ENCODE data around the gene ANXA6. TPM values are rescaled to one million over a fixed set of nuclear protein-coding genes. Genes with fewer than 3 reads are reported as not detected.

The ANXA6 gene
- total and polyA plus RNA-seq, 10 of the 15 experiments (the other 5 are each of a cell fraction or from before 2014, with no cell fraction given), result 44.0 to 571 (median 465) TPM

DNA sequence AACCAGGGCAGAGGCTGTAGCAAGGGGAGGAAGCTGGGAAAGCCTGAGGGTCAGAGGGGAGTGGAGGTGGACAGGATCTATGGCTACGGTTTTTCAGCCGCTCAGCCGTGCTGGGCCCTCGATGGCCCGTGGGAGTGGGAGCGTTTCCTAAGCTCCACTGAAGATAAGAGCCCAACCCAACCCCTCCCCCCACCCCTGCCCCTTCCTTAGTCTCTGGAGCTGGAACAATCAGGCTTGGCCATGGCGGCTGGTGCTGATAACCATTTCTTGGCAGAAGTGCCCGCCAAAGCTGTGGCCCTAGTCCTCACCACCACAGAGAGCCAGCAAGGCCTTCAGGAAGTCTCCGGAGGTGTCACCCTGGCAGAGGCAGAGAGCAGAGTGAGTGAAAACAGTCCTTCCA lies 56.4 kb downstream of the ANXA6 start:
- 82% methylated on average over 9 of the region's 9 CpGs for WGBS (ENCODE audit: insufficient coverage, insufficient replicate concordance, low lambda C conversion rate, missing lambda C conversion rate)
- peaks cover 42% of the 10 kb centered on the region for H3K4me1 ChIP-seq (ENCODE audit: control insufficient read depth, insufficient read depth, low read length)
- SMC1A ChIA-PET (ENCODE audit: uncharacterized antibody, unreplicated experiment), result interaction anchor here (0.9 to 2.1 kb wide), 3 partner anchors 14 to 64 kb away, joined by 3 to 8 read pairs (median 4); no protein-coding TSS in a partner anchor
- no TSS peak for BruUV-seq (replicated peaks)
- in situ Hi-C loops (cut with MboI), result no loop called here
- H3K9ac ChIP-seq (ENCODE audit: control insufficient read depth, insufficient read depth, low read length), result no peak overlapping the region
- no peaks in the 10 kb centered on the region for H3K27me3 ChIP-seq (replicated peaks in 1 of 2; ENCODE audit: control insufficient read depth in 2 of 2, insufficient read depth in 2 of 2, low read length in 1 of 2)
- peaks cover 6% of the 10 kb centered on the region for H3K79me2 ChIP-seq (ENCODE audit: control insufficient read depth, insufficient read depth, low read length)
- H3K36me3 ChIP-seq (ENCODE audit: control insufficient read depth in 2 of 2, insufficient read depth in 2 of 2, low read length in 1 of 2), result peaks cover 27 to 40% of the 10 kb centered on the region in 2 experiments
- RAD21 ChIA-PET (ENCODE audit: unreplicated experiment), result interaction anchor here (0.8 to 1.2 kb wide), 2 partner anchors 15 to 66 kb away, joined by 3 to 4 read pairs; no protein-coding TSS in a partner anchor
- DNase-seq (ENCODE audit: low read depth, low spot score) (no peak), ATAC-seq (no peak), FAIRE-seq (no peak)
- no peak overlapping the region for H3K4me2 ChIP-seq (ENCODE audit: control insufficient read depth, insufficient read depth)
- H2AFZ ChIP-seq (ENCODE audit: control insufficient read depth, low read depth, low read length), result no peak overlapping the region
- H3K4me3 ChIP-seq, result no peak overlapping the region
- intact Hi-C loops (cut with micrococcal nuclease; ENCODE audit: unreplicated experiment), result no loop called here
- H3K9me3 ChIP-seq (replicated peaks; ENCODE audit: control insufficient read depth, insufficient read depth, low read length), result no peaks in the 10 kb centered on the region
- no peaks in the 10 kb centered on the region for H4K20me1 ChIP-seq (ENCODE audit: control insufficient read depth, insufficient read depth)
- no peak overlapping the region for H3K27ac ChIP-seq (ENCODE audit: control insufficient read depth, insufficient read depth)
- CTCF ChIA-PET, result interaction anchor here (1.0 to 2.6 kb wide), 3 partner anchors 9 to 53 kb away, joined by 3 to 14 read pairs (median 3); no protein-coding TSS in a partner anchor
- TF ChIP-seq, protein P1, sequence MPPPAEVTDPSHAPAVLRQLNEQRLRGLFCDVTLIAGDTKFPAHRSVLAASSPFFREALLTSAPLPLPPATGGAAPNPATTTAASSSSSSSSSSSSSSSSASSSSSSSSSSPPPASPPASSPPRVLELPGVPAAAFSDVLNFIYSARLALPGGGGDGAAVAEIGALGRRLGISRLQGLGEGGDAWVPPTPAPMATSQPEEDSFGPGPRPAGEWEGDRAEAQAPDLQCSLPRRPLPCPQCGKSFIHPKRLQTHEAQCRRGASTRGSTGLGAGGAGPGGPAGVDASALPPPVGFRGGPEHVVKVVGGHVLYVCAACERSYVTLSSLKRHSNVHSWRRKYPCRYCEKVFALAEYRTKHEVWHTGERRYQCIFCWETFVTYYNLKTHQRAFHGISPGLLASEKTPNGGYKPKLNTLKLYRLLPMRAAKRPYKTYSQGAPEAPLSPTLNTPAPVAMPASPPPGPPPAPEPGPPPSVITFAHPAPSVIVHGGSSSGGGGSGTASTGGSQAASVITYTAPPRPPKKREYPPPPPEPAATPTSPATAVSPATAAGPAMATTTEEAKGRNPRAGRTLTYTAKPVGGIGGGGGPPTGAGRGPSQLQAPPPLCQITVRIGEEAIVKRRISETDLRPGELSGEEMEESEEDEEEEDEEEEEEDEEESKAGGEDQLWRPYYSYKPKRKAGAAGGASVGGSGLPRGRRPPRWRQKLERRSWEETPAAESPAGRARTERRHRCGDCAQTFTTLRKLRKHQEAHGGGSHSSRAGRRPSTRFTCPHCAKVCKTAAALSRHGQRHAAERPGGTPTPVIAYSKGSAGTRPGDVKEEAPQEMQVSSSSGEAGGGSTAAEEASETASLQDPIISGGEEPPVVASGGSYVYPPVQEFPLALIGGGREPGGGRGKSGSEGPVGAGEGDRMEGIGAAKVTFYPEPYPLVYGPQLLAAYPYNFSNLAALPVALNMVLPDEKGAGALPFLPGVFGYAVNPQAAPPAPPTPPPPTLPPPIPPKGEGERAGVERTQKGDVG (CRISPR knock-in tag; IDR thresholded peaks at IDR 0.05), result no peak
- TF ChIP-seq, protein P2, sequence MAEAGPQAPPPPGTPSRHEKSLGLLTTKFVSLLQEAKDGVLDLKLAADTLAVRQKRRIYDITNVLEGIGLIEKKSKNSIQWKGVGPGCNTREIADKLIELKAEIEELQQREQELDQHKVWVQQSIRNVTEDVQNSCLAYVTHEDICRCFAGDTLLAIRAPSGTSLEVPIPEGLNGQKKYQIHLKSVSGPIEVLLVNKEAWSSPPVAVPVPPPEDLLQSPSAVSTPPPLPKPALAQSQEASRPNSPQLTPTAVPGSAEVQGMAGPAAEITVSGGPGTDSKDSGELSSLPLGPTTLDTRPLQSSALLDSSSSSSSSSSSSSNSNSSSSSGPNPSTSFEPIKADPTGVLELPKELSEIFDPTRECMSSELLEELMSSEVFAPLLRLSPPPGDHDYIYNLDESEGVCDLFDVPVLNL (IDR thresholded peaks at IDR 0.05; ENCODE audit: low read depth, low read length), result no peak
- TF ChIP-seq DPF2 (IDR thresholded peaks at IDR 0.05) (no peak), NFYB (IDR thresholded peaks at IDR 0.05; ENCODE audit: insufficient read depth, low read depth, low read length) (no peak), ZBED1 (IDR thresholded peaks at IDR 0.05; ENCODE audit: borderline replicate concordance) (no peak)
- POLR2A ChIA-PET, result no interaction called here
